Heart right ventricle (tissue), 16 donors: ENCODE measurements around the gene STC2. TPM values are rescaled to one million over a fixed set of nuclear protein-coding genes. Genes with fewer than 3 reads are reported as not detected.

Experiments used
- ATAC-seq, 8 donors: fragments of 200-7000 bp; cut with Tn5 transposase; one replicate each; pipeline ENCODE4 v1.9.1; 2020; ENCODE audit warnings: mild to moderate bottlenecking in 8 of 8, moderate library complexity in 8 of 8, moderate number of reproducible peaks in 1 of 8
- DNase-seq, 2 donors: peaks; one replicate each; pipeline ENCODE4 v3.0.0-alpha.2; 2020
- H3K27ac ChIP-seq, 10 donors: fragments of 200-600 bp; sonication (generic) in 2 of 10; one replicate each; pipeline versions ENCODE4 v1.5.0 to v1.8.0; 2020 to 2022; ENCODE audit warnings: mild to moderate bottlenecking in 3 of 10
- H3K27me3 ChIP-seq, 7 donors: fragments of 200-600 bp; one replicate each; pipeline ENCODE4 v1.8.0; 2021 to 2022; ENCODE audit warnings: mild to moderate bottlenecking in 2 of 7
- H3K36me3 ChIP-seq, 9 donors: fragments of 200-600 bp; sonication (generic) in 1 of 9; one replicate each; pipeline versions ENCODE4 v1.5.0 to v1.8.0; 2020 to 2022; ENCODE audit warnings: mild to moderate bottlenecking in 2 of 9
- H3K4me1 ChIP-seq, 9 donors: fragments of 200-600 bp; sonication (generic) in 1 of 9; one replicate each; pipeline versions ENCODE4 v1.5.0 to v1.8.0; 2020 to 2022; ENCODE audit warnings: mild to moderate bottlenecking in 4 of 9
- H3K4me3 ChIP-seq, 10 donors: fragments of 200-600 bp; sonication (generic) in 2 of 10; one replicate each; pipeline versions ENCODE4 v1.5.0 to v1.8.0; 2020 to 2022; ENCODE audit warnings: mild to moderate bottlenecking in 7 of 10, moderate library complexity in 2 of 10
- H3K9me3 ChIP-seq, 11 donors: fragments of 200-600 bp in 10 of 11; sonication (generic) in 2 of 11; one replicate each; pipeline versions ENCODE4 v1.5.0 to v1.8.0; 2013 to 2022; ENCODE audit warnings: mild to moderate bottlenecking in 2 of 11, control low read depth in 1 of 11, moderate library complexity in 1 of 11
- WGBS, 2 donors: extraction: QIAGEN DNeasy Blood & Tissue Kit; methylation state at CpG; one replicate each; pipeline ENCODE4 v1.1.7; 2013; ENCODE audit warnings: inconsistent platforms in 1 of 2; 5-methylcytosine and 5-hydroxymethylcytosine counted together
- intact Hi-C, 10 donors: fragments of 100-400 bp; cut with DNase I; formaldehyde crosslinking; loops; one replicate each; pipeline versions ENCODE4 v1.11.1 to v1.14.2; 2022
- polyA plus RNA-seq, 2 donors: library from polyadenylated mRNA; stranded (reverse); fragments of 200-250 nt; gene quantifications; one replicate each; pipeline ENCODE4 v1.2.3, GENCODE V29; 2013
- total RNA-seq, 10 donors: library from RNA; stranded (reverse); fragmentation: NEBNext Ultra II Directional in 3 of 10; extraction: Animal tissue kit (Norgen Biotek cat#: 25700) in 3 of 10; gene quantifications; one replicate each; pipeline versions ENCODE4 v1.2.1 to v1.2.4, GENCODE V29; 2021 to 2023
- TF ChIP-seq, protein P1 (sequence below), 9 donors: fragments of 200-600 bp; sonication (generic) in 2 of 9; IDR thresholded peaks; one replicate each; pipeline versions ENCODE4 v1.5.0 to v1.8.0; 2021 to 2022; ENCODE audit warnings: antibody characterized with exemption in 9 of 9, mild to moderate bottlenecking in 5 of 9, moderate library complexity in 1 of 9
- donor health status: Arrhythmogenic right ventricular cardiomyopathy.
- donor health status: ischemic (EF 13 %, LVEDD 7.1; RV severe dilation, severe dysfunction).
- donor health status: healthy with polysubstance abuse.
- donor health status: DM: no; HTN: yes; CAD: no.
- donor health status: DM: no; HTN: no; CAD: no.
- donor health status: ischemic (EF 25% LVEDD 6.9; RV normal size, moderate dysfunction).
- donor health status: ischemic (EF 25% LVEDD 5.7; RV mildly dilated, moderate dysfunction).
- donor health status: healthy.
- donor health status: DM: yes; HTN: yes; CAD: no.
- donor health status: Ischemic cardiomyopathy.
- donor health status: ischemic (EF 35%, LVEDD 5.7; RV mildly dilated, moderate dysfunction).
- donor health status: nonischemic (EF 11% LVEDD 7.7; RV severe dilation, severe dysfunction).
- donor health status: DM: yes; HTN: yes; CAD: no.
- donor health status: PGD.
- donor health status: ischemic (EF 29% LVEDD 5.4; RV normal size, mild dysfunction).
- donor health status: nonischemic (EF 23%, LVEDD 6.1; RV moderate dilation, normal function).

Gene STC2
- total and polyA plus RNA-seq, 12 donors, result 3.7 to 26.9 (median 6.2) TPM

DNA sequence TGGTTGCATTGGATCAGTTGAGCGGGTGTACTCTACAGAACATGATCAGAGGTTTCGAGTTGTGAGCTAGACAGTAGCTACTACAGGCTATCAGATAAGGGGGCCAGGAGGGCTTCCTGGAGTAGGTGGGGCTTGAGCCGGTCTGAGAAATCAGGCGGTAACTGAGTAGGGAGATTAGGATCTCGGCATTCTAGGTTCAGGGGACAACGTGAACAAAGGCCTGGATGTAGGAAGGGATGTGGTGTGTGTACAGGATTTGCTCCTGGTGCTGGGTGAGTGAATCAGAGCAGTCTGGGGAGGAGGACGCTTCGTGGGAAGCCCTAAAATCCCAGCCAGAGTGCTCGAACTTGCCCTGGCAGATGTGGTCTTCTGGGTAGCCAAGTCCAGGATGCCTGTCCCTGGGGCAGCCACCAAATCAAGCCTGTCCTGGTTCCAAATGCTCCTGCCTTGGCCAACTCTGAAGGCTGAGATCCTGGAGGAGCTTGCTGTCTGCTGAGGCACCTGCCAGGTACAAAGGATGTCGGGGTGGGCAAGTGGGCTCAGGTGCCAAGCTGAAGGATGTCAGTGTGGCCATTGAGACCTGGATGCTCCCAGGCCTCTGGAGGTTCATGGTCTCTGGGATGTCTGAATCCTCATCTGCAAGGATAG is 33.4 kb downstream of the STC2 start:
- Histone ChIP-seq H3K4me3 (no peak overlapping the region), H3K36me3 (no peaks in the 10 kb centered on the region), H3K27ac (no peak overlapping the region), H3K9me3 (no peaks in the 10 kb centered on the region), H3K27me3 (peaks cover 0 to 57% (median 5%) of the 10 kb centered on the region in 7 donors), H3K4me1 (peaks cover 0 to 23% (median 9%) of the 10 kb centered on the region in 9 donors)
- DNase-seq, result no peak
- TF ChIP-seq, protein P1, sequence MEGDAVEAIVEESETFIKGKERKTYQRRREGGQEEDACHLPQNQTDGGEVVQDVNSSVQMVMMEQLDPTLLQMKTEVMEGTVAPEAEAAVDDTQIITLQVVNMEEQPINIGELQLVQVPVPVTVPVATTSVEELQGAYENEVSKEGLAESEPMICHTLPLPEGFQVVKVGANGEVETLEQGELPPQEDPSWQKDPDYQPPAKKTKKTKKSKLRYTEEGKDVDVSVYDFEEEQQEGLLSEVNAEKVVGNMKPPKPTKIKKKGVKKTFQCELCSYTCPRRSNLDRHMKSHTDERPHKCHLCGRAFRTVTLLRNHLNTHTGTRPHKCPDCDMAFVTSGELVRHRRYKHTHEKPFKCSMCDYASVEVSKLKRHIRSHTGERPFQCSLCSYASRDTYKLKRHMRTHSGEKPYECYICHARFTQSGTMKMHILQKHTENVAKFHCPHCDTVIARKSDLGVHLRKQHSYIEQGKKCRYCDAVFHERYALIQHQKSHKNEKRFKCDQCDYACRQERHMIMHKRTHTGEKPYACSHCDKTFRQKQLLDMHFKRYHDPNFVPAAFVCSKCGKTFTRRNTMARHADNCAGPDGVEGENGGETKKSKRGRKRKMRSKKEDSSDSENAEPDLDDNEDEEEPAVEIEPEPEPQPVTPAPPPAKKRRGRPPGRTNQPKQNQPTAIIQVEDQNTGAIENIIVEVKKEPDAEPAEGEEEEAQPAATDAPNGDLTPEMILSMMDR (IDR thresholded peaks at IDR 0.05), result no peak
- intact Hi-C loops, result loop anchor here (1.0 to 10.0 kb wide), 13 partner anchors 36 to 1020 kb away; partner anchors contain the start of gene C5orf47 (in 1 of the 10)
- no peak for ATAC-seq
- 73 to 82% methylated on average over 10 of the region's 10 CpGs for WGBS, 2 donors

DNA sequence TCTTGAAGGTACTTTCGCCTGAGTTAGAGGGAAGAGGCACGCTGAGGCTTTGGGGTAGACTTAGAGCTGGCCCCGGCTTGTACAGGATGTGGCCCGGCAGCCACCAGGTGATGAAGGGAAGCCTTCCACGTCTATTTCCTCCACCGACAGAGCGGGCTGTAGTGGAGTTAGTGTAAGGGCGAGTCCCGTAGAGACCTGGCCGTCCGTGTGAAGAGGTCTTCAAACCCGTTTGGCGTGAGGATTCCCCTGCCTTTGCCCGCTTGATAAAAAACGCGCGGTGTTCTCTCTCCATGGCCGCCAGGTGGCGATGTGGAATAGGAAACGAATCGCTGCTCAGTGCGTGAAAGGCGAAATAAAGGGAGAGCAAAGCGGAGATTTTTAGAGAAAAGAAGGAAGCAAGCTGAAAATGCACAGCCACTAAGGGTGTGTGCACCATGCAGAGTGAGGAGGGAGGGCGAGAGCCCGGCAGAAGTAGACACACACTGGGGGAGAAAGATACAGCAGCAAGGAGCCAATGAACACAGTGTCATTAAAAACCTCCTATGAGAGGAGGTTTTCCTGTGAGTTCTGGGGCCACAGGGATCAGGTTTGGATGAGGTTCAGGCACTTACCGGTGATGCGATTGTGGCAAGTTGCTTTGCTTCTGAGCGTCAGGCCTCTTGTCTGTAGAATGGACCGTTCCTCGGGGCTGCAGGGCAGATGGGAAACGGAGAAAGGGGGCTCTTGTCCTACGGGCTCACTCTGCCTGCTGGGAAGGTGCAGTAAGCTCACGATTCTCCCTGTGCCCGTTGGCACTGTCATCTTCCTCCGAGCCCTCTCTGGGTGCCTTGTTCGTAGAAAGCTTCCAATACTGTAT is 34.2 kb downstream of the STC2 start:
- peak overlapping the region in 7 of 10 donors; percentile 4 to 31 (median 16) for H3K4me3 ChIP-seq
- TF ChIP-seq, protein P1 (IDR thresholded peaks at IDR 0.05), result peak; percentile 71 to 94 (median 89)

DNA sequence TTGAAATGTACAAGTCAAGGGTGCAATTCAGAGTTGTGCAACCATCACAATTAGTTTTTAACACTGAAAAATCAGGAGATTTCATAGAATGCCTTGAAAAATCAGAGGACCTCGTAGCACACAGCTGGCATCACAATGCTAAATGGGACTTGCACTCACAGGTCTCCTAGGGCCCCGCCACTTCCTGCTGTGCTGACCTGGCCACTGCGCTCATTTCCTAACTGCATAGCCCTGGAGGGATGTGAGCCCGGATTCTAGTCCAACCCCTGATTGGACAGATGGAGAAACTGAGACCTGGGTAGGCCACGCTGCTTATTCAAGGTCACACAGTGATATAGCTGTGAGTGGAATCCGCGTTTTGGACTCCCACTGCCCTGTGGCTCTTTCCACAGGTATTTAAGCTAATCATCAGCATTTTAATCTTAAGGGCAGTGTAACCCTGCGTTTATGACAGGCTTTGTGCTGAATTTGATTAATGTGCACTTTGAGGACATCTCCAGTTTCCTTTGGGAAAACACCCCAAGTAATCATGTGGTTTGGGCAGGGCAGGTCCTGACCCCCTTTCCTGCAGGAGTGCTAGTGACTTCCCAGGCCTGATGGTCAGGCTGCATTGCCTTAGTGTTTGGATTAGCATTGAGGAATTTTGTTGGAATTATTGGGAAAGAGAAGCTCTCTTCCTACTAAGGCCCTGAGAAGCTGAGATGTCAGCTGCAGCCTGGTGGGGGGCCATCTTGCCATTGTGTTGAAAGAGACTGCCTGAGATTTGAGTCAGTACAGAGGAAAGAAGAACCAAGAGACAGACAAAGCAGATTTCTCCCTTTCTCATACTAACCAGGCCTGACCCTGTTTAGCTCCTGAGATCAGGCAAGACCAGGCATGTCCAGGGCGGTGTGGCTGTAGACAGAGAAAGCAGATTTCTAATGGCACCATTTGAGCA is 36.2 kb downstream of the STC2 start:
- no peaks in the 10 kb centered on the region for H3K36me3 ChIP-seq
- peaks cover 0 to 23% (median 9%) of the 10 kb centered on the region in 9 donors for H3K4me1 ChIP-seq
- intact Hi-C loops, result loop anchor here in 7 of 10 donors (1.0 to 10.0 kb wide), 9 partner anchors 18 to 1023 kb away; partner anchors contain the start of gene C5orf47 (in 1 of the 7)
- no peak overlapping the region for H3K27ac ChIP-seq
- no peaks in the 10 kb centered on the region for H3K9me3 ChIP-seq
- H3K4me3 ChIP-seq, result no peak overlapping the region
- H3K27me3 ChIP-seq, result peaks cover 0 to 76% (median 13%) of the 10 kb centered on the region in 7 donors
- DNase-seq (no peak), ATAC-seq (no peak)
- TF ChIP-seq, protein P1 (IDR thresholded peaks at IDR 0.05), result no peak
- 78 to 83% methylated on average over 9 of the region's 9 CpGs for WGBS, 2 donors

More for the DNA sequence above, 34.2 kb downstream of the STC2 start:
- Histone ChIP-seq H3K27me3 (peaks cover 0 to 57% (median 8%) of the 10 kb centered on the region in 7 donors), H3K36me3 (no peaks in the 10 kb centered on the region), H3K9me3 (no peaks in the 10 kb centered on the region), H3K4me1 (peaks cover 0 to 23% (median 9%) of the 10 kb centered on the region in 9 donors), H3K27ac (no peak overlapping the region)
- WGBS, 2 donors, result 16% methylated on average over 37 of the region's 37 CpGs
- intact Hi-C loops, result loop anchor here (1.0 to 10.0 kb wide), 13 partner anchors 37 to 1021 kb away; partner anchors contain the start of gene C5orf47 (in 1 of the 10)
- DNase-seq (peak; percentile 70 to 76), ATAC-seq (peak; percentile 6 to 75 (median 66))
